GM19193 (cell line): ENCODE results near the gene CAT.

Experiments
- POLR2A ChIP-seq: IDR thresholded peaks from 4 replicates; pipeline ENCODE4 v1.6.1; 2011; ENCODE audit not compliant: insufficient read depth, insufficient read length; ENCODE audit errors: extremely low read depth

The CAT gene

GRCh38 chr11:34438529-34439507, at the start of gene CAT:
TSS of gene CAT (plus strand) at chr11:34438934. CDS start at chr11:34439014, 80 bp downstream.
- peak; percentile 79 for TF ChIP-seq POLR2A

- no peak for TF ChIP-seq POLR2A
These were observed 43.9 kb upstream of the CAT start for GRCh38 chr11:34394771-34395300.

- TF ChIP-seq POLR2A, result no peak
These were observed 42.7 kb upstream of the CAT start for GRCh38 chr11:34395916-34396550.

GRCh38 chr11:34397120-34397519, 41.6 kb upstream of the CAT start:
- TF ChIP-seq POLR2A, result no peak

- no peak for TF ChIP-seq POLR2A
These were observed 40.9 kb upstream of the CAT start for GRCh38 chr11:34397811-34398210.

GRCh38 chr11:34403431-34403830, 35.3 kb upstream of the CAT start:
- TF ChIP-seq POLR2A, result no peak

GRCh38 chr11:34404280-34404679, 34.5 kb upstream of the CAT start:
- no peak for TF ChIP-seq POLR2A

- TF ChIP-seq POLR2A, result no peak
These were observed 33.5 kb upstream of the CAT start for GRCh38 chr11:34405079-34405858.

GRCh38 chr11:34406413-34406812, 32.3 kb upstream of the CAT start:
- TF ChIP-seq POLR2A, result no peak

- no peak for TF ChIP-seq POLR2A
These were observed 31.5 kb upstream of the CAT start for GRCh38 chr11:34407121-34407813.

- TF ChIP-seq POLR2A, result no peak
These were observed 30.1 kb upstream of the CAT start for GRCh38 chr11:34408580-34409172.

GRCh38 chr11:34411111-34411510, 27.6 kb upstream of the CAT start:
- TF ChIP-seq POLR2A, result no peak

- TF ChIP-seq POLR2A, result no peak
These were observed 26.9 kb upstream of the CAT start for GRCh38 chr11:34411791-34412190.

GRCh38 chr11:34413263-34413662, 25.5 kb upstream of the CAT start:
- TF ChIP-seq POLR2A, result no peak
